HepG2 (cell line): ENCODE data around the gene RABEP2. TPM values are rescaled to one million over a fixed set of nuclear protein-coding genes. Genes with fewer than 3 reads are reported as not detected.

Source experiments
- CBX5 ChIP-seq: sonication (generic); formaldehyde crosslinking; IDR thresholded peaks from 2 replicates; pipeline ENCODE4 v1.4.0; 2020; ENCODE audit warnings: missing genetic modification reagents, borderline replicate concordance
- CHD2 ChIP-seq: IDR thresholded peaks from 2 replicates; pipeline ENCODE4 v1.6.1; 2011; ENCODE audit warnings: low read depth, low read length, improper control_type of control experiment
- RBM39 ChIP-seq: fragments of 200-400 bp; formaldehyde crosslinking; IDR thresholded peaks from one replicate; pipeline ENCODE4 v1.6.1; 2018; ENCODE audit warnings: antibody characterized with exemption, mild to moderate bottlenecking, low read depth, low read length; ENCODE audit not compliant: poor library complexity, severe bottlenecking
- TAF15 ChIP-seq: fragments of 200-400 bp; formaldehyde crosslinking; IDR thresholded peaks from one replicate; pipeline ENCODE4 v1.6.1; 2018; ENCODE audit warnings: mild to moderate bottlenecking, low read depth, low read length; ENCODE audit not compliant: poor library complexity, severe bottlenecking
- ZNF234 ChIP-seq: sonication (generic); formaldehyde crosslinking; conservative IDR thresholded peaks from 2 replicates; pipeline ENCODE4 v1.5.1; 2020; ENCODE audit warnings: mild to moderate bottlenecking, missing genetic modification reagents
- ZNF281 ChIP-seq: sonication (generic); formaldehyde crosslinking; IDR thresholded peaks from 2 replicates; pipeline ENCODE4 v1.4.0; 2020; ENCODE audit warnings: missing genetic modification reagents, borderline replicate concordance
- ZNF607 ChIP-seq: sonication (generic); formaldehyde crosslinking; IDR thresholded peaks from 2 replicates; pipeline ENCODE4 v1.5.1; 2020; ENCODE audit warnings: missing genetic modification reagents, mild to moderate bottlenecking, borderline replicate concordance
- polyA plus RNA-seq, 8 experiments: library from polyadenylated mRNA; depleted of rRNA in 3 of 8; stranded (reverse) in 7 of 8; unstranded in 1 of 8; fragments of >200 nt; fragmentation: Illumina TruSeq in 4 of 8; extraction: Trizol in 4 of 8; gene quantifications; 2 replicates each; pipeline versions ENCODE4 v1.2.1 to v1.2.3, GENCODE V29; 2011 to 2016; ENCODE audit warnings: low read depth in 4 of 8, missing spikeins in 1 of 8, mixed read lengths in 1 of 8; ENCODE audit not compliant: insufficient read depth in 1 of 8
- total RNA-seq, 5 experiments: library from RNA; depleted of rRNA; stranded (reverse); fragments of >200 nt; fragmentation: Illumina TruSeq; extraction: Trizol; gene quantifications; 2 replicates each; pipeline ENCODE4 v1.2.3, GENCODE V29; 2016; ENCODE audit warnings: low read depth in 1 of 5
- TF ChIP-seq, protein P1 (sequence below): fragments of 450-650 bp; IDR thresholded peaks from 2 replicates; pipeline ENCODE4 v1.6.1; 2017; ENCODE audit warnings: mild to moderate bottlenecking
- TF ChIP-seq, protein P2 (sequence below): sonication (generic); formaldehyde crosslinking; IDR thresholded peaks from 2 replicates; pipeline ENCODE4 v1.8.0; 2023; ENCODE audit warnings: mild to moderate bottlenecking, missing genetic modification reagents

RABEP2 gene
- total and polyA plus RNA-seq, 2 of the 13 experiments (the other 11 are each of a cell fraction or from before 2014, with no cell fraction given), result 10.8 to 18.4 TPM

DNA sequence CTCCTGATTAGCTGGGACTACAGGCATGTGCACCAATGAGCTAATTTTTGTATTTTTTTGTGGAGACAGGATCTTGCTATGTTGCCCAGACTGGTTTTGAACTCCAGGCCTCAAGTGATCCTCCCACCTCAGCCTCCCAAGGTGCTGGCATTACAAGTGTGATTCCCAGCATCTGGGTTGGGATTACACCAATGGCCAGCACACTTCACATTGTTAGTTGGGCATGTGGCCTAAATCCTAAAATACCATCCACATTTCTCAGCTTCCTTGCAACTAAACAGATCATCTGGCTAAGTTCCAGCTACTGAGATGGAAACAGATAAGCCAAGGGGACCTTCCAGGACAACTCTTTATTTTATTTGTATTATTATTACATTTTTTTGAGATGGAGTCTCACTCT is 9.9 kb downstream of the RABEP2 start (continued):
- TF ChIP-seq, protein P1, sequence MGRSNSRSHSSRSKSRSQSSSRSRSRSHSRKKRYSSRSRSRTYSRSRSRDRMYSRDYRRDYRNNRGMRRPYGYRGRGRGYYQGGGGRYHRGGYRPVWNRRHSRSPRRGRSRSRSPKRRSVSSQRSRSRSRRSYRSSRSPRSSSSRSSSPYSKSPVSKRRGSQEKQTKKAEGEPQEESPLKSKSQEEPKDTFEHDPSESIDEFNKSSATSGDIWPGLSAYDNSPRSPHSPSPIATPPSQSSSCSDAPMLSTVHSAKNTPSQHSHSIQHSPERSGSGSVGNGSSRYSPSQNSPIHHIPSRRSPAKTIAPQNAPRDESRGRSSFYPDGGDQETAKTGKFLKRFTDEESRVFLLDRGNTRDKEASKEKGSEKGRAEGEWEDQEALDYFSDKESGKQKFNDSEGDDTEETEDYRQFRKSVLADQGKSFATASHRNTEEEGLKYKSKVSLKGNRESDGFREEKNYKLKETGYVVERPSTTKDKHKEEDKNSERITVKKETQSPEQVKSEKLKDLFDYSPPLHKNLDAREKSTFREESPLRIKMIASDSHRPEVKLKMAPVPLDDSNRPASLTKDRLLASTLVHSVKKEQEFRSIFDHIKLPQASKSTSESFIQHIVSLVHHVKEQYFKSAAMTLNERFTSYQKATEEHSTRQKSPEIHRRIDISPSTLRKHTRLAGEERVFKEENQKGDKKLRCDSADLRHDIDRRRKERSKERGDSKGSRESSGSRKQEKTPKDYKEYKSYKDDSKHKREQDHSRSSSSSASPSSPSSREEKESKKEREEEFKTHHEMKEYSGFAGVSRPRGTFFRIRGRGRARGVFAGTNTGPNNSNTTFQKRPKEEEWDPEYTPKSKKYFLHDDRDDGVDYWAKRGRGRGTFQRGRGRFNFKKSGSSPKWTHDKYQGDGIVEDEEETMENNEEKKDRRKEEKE, result no peak
- TF ChIP-seq, protein P2, sequence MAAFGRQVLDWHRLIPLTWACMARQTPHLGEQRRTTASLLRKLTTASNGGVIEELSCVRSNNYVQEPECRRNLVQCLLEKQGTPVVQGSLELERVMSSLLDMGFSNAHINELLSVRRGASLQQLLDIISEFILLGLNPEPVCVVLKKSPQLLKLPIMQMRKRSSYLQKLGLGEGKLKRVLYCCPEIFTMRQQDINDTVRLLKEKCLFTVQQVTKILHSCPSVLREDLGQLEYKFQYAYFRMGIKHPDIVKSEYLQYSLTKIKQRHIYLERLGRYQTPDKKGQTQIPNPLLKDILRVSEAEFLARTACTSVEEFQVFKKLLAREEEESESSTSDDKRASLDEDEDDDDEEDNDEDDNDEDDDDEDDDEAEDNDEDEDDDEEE, result no peak
- TF ChIP-seq TAF15, result no peak
- TF ChIP-seq CHD2, result no peak
- no peak for TF ChIP-seq ZNF281 (CRISPR knock-in tag)
- no peak for TF ChIP-seq RBM39
- no peak for TF ChIP-seq CBX5 (CRISPR knock-in tag)
- no peak for TF ChIP-seq ZNF234
- no peak for TF ChIP-seq ZNF607 (CRISPR knock-in tag)
